Duodenal mucosa (tissue), 2 donors: ENCODE data around the gene CAPRIN2.

ENCODE experiments used
- H3K27ac ChIP-seq: one replicate; pipeline ENCODE4 v1.7.0; 2013; ENCODE audit warnings: low read depth, low read length
- H3K27me3 ChIP-seq, 2 donors: one replicate each; pipeline ENCODE4 v1.7.0; 2013; ENCODE audit warnings: low read length in 2 of 2, control low read depth in 1 of 2; ENCODE audit not compliant: insufficient read depth in 2 of 2, control insufficient read depth in 1 of 2
- H3K36me3 ChIP-seq, 2 donors: one replicate each; pipeline ENCODE4 v1.7.0; 2013; ENCODE audit warnings: low read length in 2 of 2, control low read depth in 1 of 2; ENCODE audit not compliant: insufficient read depth in 2 of 2, control insufficient read depth in 1 of 2
- H3K4me1 ChIP-seq, 2 donors: one replicate each; pipeline ENCODE4 v1.7.0; 2013; ENCODE audit warnings: low read length in 2 of 2, control low read depth in 1 of 2; ENCODE audit not compliant: insufficient read depth in 2 of 2, control insufficient read depth in 1 of 2
- H3K4me3 ChIP-seq, 2 donors: one replicate each; pipeline ENCODE4 v1.7.0; 2013; ENCODE audit warnings: low read length in 2 of 2, low read depth in 1 of 2
- H3K9ac ChIP-seq, 2 donors: one replicate each; pipeline ENCODE4 v1.7.0; 2013; ENCODE audit warnings: low read length in 2 of 2, low read depth in 1 of 2
- H3K9me3 ChIP-seq, 2 donors: one replicate each; pipeline ENCODE4 v1.7.0; 2013; ENCODE audit warnings: low read length in 2 of 2, control low read depth in 1 of 2; ENCODE audit not compliant: control insufficient read depth in 1 of 2

The CAPRIN2 gene

DNA sequence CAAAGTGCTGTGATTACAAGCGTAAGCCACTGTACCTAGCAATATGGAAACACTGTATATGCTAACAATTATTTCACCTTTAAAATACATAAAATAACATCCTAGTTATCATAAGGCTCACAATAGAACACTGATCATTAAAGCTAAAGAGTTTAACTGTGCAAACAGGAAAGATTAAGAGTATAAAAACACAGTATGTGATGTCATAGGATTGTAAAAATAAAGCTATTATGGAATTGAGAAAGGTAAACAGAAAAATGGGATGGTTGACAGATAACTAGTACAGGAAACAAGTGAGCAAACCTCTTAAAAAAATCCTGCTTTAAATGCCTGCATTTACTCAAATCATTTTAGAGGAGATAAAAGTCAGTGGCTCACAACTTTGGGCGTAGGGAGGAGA lies 48.3 kb downstream of the CAPRIN2 start:
- Histone ChIP-seq H3K4me1 (no peaks in the 10 kb centered on the region), H3K9me3 (no peaks in the 10 kb centered on the region), H3K27me3 (no peaks in the 10 kb centered on the region), H3K36me3 (peaks cover 11 to 15% of the 10 kb centered on the region in 2 donors), H3K9ac (no peak overlapping the region), H3K4me3 (no peak overlapping the region), H3K27ac (no peak overlapping the region)

GRCh38 chr12:30701056-30701455 lies 53.7 kb downstream of the CAPRIN2 start:
- H3K9me3 ChIP-seq, result no peaks in the 10 kb centered on the region
- no peaks in the 10 kb centered on the region for H3K27me3 ChIP-seq
- no peaks in the 10 kb centered on the region for H3K4me1 ChIP-seq
- no peaks in the 10 kb centered on the region for H3K36me3 ChIP-seq
- H3K9ac ChIP-seq, result no peak overlapping the region
- no peak overlapping the region for H3K4me3 ChIP-seq
- H3K27ac ChIP-seq, result no peak overlapping the region

GRCh38 chr12:30700216-30700900 lies 54.4 kb downstream of the CAPRIN2 start:
- Histone ChIP-seq H3K36me3 (no peaks in the 10 kb centered on the region), H3K27me3 (no peaks in the 10 kb centered on the region), H3K4me3 (no peak overlapping the region), H3K9me3 (no peaks in the 10 kb centered on the region), H3K4me1 (no peaks in the 10 kb centered on the region), H3K9ac (no peak overlapping the region), H3K27ac (no peak overlapping the region)

DNA sequence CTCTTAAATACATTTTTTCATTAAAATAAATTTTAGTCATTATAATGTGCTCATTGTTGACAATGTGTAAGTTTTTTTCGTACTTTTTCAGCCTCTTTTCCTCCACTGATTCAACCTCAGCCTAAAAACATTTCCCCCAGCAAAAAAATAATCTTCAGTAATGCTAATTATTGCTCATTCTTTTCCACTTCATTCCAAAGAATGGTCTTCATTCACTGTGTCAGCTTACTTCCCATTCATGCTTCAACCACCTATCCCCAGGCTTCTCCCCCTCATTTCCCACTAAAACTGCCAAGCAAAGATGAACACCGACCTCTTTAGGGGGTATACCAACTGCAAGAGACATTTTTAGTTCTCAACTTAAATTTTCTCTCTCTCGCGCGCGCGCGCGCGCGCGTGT lies 56.4 kb downstream of the CAPRIN2 start:
- Histone ChIP-seq H3K9me3 (no peaks in the 10 kb centered on the region), H3K36me3 (no peaks in the 10 kb centered on the region), H3K27ac (no peak overlapping the region), H3K9ac (no peak overlapping the region), H3K4me3 (no peak overlapping the region), H3K4me1 (peaks cover 12 to 13% of the 10 kb centered on the region in 2 donors), H3K27me3 (no peaks in the 10 kb centered on the region)

GRCh38 chr12:30696943-30697342 lies 57.8 kb downstream of the CAPRIN2 start:
- H3K27ac ChIP-seq, result no peak overlapping the region
- H3K27me3 ChIP-seq, result no peaks in the 10 kb centered on the region
- H3K36me3 ChIP-seq, result no peaks in the 10 kb centered on the region
- H3K4me3 ChIP-seq, result no peak overlapping the region
- no peak overlapping the region for H3K9ac ChIP-seq
- H3K9me3 ChIP-seq, result no peaks in the 10 kb centered on the region
- H3K4me1 ChIP-seq, result peaks cover 19 to 23% of the 10 kb centered on the region in 2 donors

- peaks cover 19 to 23% of the 10 kb centered on the region in 2 donors for H3K4me1 ChIP-seq
- H3K9me3 ChIP-seq, result no peaks in the 10 kb centered on the region
- H3K36me3 ChIP-seq, result no peaks in the 10 kb centered on the region
- peak overlapping the region in 1 of 2 donors; percentile 92 for H3K9ac ChIP-seq
- H3K4me3 ChIP-seq, result peak overlapping the region; percentile 83 to 87
- no peak overlapping the region for H3K27ac ChIP-seq
- no peaks in the 10 kb centered on the region for H3K27me3 ChIP-seq
Measured at GRCh38 chr12:30696486-30696885, 58.3 kb downstream of the CAPRIN2 start.

DNA sequence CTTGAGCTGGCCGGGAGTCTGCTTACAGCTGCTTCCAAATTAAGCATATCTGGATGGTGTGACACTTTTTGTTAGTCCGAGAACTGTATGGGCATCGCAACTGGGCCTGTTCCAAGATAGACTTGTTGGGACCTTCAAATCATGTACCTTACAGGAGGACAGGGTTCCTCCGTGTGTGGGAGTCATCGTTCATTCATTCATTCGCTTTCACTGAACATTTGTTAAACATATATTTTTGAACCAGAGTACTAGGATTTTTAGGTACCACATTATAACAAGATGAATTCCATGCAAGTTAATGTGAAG lies 58.7 kb downstream of the CAPRIN2 start:
- Histone ChIP-seq H3K9ac (peak overlapping the region; percentile 85 to 92), H3K27ac (no peak overlapping the region), H3K4me3 (peak overlapping the region; percentile 83 to 87), H3K4me1 (peaks cover 19 to 28% of the 10 kb centered on the region in 2 donors), H3K36me3 (no peaks in the 10 kb centered on the region), H3K27me3 (no peaks in the 10 kb centered on the region), H3K9me3 (no peaks in the 10 kb centered on the region)

DNA sequence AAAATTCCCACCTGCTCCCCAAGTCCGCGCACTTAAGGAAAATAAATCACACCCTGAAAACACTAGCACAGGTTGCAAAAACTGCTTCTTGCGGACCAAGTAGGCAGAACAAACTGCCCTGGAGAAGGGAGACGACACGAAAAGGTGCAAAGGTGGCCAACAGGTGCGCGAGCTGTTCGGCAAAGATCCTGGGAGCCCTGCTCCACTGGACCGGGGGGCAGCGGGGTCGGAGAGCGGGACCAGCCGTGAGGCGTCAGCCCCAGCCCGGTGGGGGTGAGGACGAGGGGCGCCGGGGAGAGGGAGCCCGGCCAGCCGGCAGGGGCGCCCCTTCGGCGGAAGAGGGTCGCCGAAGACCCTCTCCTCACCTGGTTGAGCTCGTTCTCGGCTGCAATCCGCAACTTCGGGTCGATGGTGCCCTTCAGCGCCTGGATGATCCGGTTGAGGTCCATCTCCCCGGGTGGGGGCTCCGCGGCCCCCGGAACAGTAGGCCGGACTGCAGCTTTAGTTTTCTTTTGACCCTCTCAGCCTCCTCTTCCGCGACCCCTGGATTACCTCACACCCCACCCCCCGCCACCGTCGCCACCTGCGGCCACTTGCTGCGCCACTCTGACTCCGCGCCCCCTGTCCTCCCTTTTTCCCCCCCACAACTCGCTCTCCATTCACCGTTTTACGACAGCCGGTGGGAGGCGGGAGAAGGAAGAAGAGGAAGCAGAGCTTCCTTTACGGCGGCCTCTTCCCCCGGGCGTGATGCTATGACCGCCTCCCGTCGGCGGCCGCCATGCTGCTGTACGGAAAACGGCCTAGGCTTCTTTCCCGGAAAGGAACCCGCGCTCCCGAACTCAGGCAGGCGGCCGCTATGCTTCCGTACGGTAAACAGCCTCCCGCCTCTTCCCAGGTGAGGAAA lies 59.3 kb downstream of the CAPRIN2 start, which contains the start of gene IPO8:
TSS of gene IPO8 (minus strand) at position 671 of the 904 bp plus-strand sequence. CDS start at position 449, 222 bp downstream.
- H3K9ac ChIP-seq, result peak within 1 kb of the TSS; percentile 85 to 92
- peaks cover 19 to 29% of the 10 kb centered on the region in 2 donors for H3K4me1 ChIP-seq
- peak within 1 kb of the TSS; percentile 27 for H3K27ac ChIP-seq
- H3K9me3 ChIP-seq, result no peaks in the 10 kb centered on the region
- H3K36me3 ChIP-seq, result no peaks in the 10 kb centered on the region
- peak within 1 kb of the TSS; percentile 83 to 87 for H3K4me3 ChIP-seq
- H3K27me3 ChIP-seq, result no peaks in the 10 kb centered on the region

GRCh38 chr12:30694412-30695198 lies 60.1 kb downstream of the CAPRIN2 start:
- Histone ChIP-seq H3K36me3 (no peaks in the 10 kb centered on the region), H3K4me3 (peak overlapping the region; percentile 83 to 87), H3K4me1 (peaks cover 19 to 29% of the 10 kb centered on the region in 2 donors), H3K27ac (no peak overlapping the region), H3K27me3 (no peaks in the 10 kb centered on the region), H3K9ac (peak overlapping the region; percentile 85 to 92), H3K9me3 (no peaks in the 10 kb centered on the region)
